ENCODE data around the gene ETV3. TPM values are rescaled to one million over a fixed set of nuclear protein-coding genes. Genes with fewer than 3 reads are reported as not detected.

The ETV3 gene
- total RNA-seq, 1 experiment from 2014 or later: 26.2 TPM

DNA sequence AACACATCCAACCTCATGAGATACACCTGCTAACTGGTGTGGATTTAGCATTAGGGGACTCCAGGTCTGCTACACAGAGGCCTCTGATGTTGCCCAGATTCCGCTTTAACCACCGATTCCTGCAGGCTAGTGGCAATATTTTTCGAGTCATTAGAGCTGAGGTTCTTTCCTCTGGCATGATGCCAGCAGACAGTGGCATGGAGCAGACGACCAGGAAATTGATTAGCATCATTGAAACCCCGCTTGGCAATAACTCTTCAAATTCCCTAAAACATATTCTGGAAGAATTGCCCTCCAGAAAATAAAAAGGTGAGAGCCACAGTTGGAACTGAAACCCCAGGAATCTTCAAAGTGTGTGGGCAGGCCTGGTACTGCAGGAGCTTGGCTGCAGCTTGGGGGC lies 28.4 kb upstream of the ETV3 start:
- BruUV-seq (replicated peaks): no TSS peak
- Histone ChIP-seq H3K4me1 (replicated peaks; ENCODE audit: insufficient read depth) (no peaks in the 10 kb centered on the region), H3K27me3 (ENCODE audit: insufficient read depth, low read depth) (peaks cover 47% of the 10 kb centered on the region), H3F3A (ENCODE audit: insufficient read depth, low read depth) (no peaks in the 10 kb centered on the region), H3K4me2 (no peak overlapping the region), H3K27ac (no peak overlapping the region), H3K9me2 (ENCODE audit: insufficient read depth) (no peaks in the 10 kb centered on the region), H2AFZ (no peak overlapping the region), H3K36me3 (ENCODE audit: low read depth) (no peaks in the 10 kb centered on the region), H3K79me2 (ENCODE audit: low read depth) (no peaks in the 10 kb centered on the region), H3K9me3 (ENCODE audit: insufficient read depth, low read depth) (no peaks in the 10 kb centered on the region), H3K4me3 (no peak overlapping the region), H4K20me1 (ENCODE audit: insufficient read depth) (no peaks in the 10 kb centered on the region)
- TF ChIP-seq, protein P1, sequence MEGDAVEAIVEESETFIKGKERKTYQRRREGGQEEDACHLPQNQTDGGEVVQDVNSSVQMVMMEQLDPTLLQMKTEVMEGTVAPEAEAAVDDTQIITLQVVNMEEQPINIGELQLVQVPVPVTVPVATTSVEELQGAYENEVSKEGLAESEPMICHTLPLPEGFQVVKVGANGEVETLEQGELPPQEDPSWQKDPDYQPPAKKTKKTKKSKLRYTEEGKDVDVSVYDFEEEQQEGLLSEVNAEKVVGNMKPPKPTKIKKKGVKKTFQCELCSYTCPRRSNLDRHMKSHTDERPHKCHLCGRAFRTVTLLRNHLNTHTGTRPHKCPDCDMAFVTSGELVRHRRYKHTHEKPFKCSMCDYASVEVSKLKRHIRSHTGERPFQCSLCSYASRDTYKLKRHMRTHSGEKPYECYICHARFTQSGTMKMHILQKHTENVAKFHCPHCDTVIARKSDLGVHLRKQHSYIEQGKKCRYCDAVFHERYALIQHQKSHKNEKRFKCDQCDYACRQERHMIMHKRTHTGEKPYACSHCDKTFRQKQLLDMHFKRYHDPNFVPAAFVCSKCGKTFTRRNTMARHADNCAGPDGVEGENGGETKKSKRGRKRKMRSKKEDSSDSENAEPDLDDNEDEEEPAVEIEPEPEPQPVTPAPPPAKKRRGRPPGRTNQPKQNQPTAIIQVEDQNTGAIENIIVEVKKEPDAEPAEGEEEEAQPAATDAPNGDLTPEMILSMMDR (conservative IDR thresholded peaks at IDR 0.05): no peak
- TF ChIP-seq EZH2 (IDR thresholded peaks at IDR 0.05; ENCODE audit: low read depth): no peak
- intact Hi-C loops (cut with micrococcal nuclease; ENCODE audit: unreplicated experiment): no loop called here
- CTCF ChIA-PET: no interaction called here
- DNase-seq: no peak
- POLR2A ChIA-PET (ENCODE audit: unreplicated experiment): no interaction called here

DNA sequence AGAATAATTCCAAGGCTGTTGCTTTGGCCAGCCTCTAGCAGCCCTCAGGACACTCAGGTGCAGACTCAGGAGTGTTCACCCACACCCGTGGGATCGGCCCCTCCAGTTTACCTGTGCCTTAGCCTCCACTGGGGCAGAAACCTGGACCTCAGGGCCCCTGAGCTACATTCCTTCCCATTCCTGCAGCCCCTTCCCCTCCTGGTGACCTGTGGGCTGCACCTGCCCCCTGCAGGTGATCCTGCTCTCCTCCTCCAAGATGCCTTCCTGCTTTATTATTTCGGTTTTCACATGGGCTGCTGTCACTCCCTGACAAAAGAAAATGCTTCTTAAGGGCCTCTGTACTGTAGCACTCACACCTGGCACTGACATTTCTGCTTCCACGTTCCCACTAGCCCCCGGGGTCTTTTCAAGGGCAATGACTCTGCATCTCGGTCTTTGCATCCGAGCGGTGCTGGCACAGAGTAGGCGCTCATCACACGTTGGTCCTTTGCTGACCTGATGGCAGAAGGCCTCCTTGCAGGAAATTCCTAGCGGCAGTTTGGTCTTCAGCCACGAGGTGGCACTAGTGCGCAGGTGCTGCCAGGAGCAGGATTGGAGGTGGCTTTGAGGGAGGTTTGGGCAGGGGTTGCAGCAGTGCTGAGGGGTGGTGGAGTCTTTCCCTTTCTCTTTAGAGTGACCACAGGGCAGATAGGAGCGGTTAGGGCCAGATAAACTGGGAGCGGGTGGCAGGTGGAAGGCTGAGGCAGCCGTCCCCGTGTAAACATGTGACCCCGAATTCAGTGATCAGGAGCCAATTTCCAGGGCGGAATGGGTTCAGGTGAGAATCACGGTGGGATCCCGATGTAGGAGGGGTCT lies 25.3 kb upstream of the ETV3 start:
- Histone ChIP-seq H3F3A (ENCODE audit: insufficient read depth, low read depth) (no peaks in the 10 kb centered on the region), H3K27ac (no peak overlapping the region), H3K4me1 (replicated peaks; ENCODE audit: insufficient read depth) (no peaks in the 10 kb centered on the region), H2AFZ (no peak overlapping the region), H4K20me1 (ENCODE audit: insufficient read depth) (no peaks in the 10 kb centered on the region), H3K27me3 (ENCODE audit: insufficient read depth, low read depth) (peaks cover 27% of the 10 kb centered on the region), H3K9me2 (ENCODE audit: insufficient read depth) (no peaks in the 10 kb centered on the region), H3K79me2 (ENCODE audit: low read depth) (no peaks in the 10 kb centered on the region), H3K4me2 (no peak overlapping the region), H3K4me3 (no peak overlapping the region), H3K36me3 (ENCODE audit: low read depth) (no peaks in the 10 kb centered on the region), H3K9me3 (ENCODE audit: insufficient read depth, low read depth) (no peaks in the 10 kb centered on the region)
- CTCF ChIA-PET: interaction anchor here (0.6 kb wide), 1 partner anchor 957 kb away, joined by 3 read pairs; no protein-coding TSS in a partner anchor
- intact Hi-C loops (cut with micrococcal nuclease; ENCODE audit: unreplicated experiment): no loop called here
- POLR2A ChIA-PET (ENCODE audit: unreplicated experiment): no interaction called here
- peak in 1 of 2 experiments; percentile 73 for DNase-seq
- TF ChIP-seq, protein P1 (conservative IDR thresholded peaks at IDR 0.05): peak; percentile 92
- no peak for TF ChIP-seq EZH2 (IDR thresholded peaks at IDR 0.05; ENCODE audit: low read depth)
- BruUV-seq (replicated peaks): no TSS peak

DNA sequence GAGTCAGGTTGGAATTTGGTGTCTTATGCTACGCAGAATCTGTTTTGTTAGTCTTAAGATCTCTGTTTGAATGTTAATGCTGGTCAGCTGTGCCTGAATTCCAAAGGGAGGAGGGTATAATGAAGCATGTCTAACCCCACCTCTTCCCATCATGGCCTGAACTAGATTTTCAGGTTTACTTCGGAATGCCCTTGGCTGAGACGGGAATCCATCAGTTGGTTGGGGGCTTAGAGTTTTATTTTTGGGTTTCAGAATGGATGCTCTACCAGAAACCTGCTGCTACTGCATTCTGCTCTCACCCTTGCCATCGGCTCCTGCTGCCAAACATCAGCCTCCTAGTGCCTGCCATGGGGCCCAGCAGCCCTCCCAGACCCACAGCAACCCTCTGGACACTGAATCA lies 24.1 kb upstream of the ETV3 start:
- Histone ChIP-seq H3K9me2 (ENCODE audit: insufficient read depth) (no peaks in the 10 kb centered on the region), H3K4me3 (no peak overlapping the region), H3K27me3 (ENCODE audit: insufficient read depth, low read depth) (peaks cover 23% of the 10 kb centered on the region), H2AFZ (no peak overlapping the region), H3K4me2 (no peak overlapping the region), H3K79me2 (ENCODE audit: low read depth) (no peaks in the 10 kb centered on the region), H4K20me1 (ENCODE audit: insufficient read depth) (no peaks in the 10 kb centered on the region), H3K4me1 (replicated peaks; ENCODE audit: insufficient read depth) (no peaks in the 10 kb centered on the region), H3K9me3 (ENCODE audit: insufficient read depth, low read depth) (no peaks in the 10 kb centered on the region), H3K36me3 (ENCODE audit: low read depth) (no peaks in the 10 kb centered on the region), H3F3A (ENCODE audit: insufficient read depth, low read depth) (no peaks in the 10 kb centered on the region), H3K27ac (no peak overlapping the region)
- CTCF ChIA-PET: no interaction called here
- DNase-seq: peak; percentile 11 to 59
- TF ChIP-seq EZH2 (IDR thresholded peaks at IDR 0.05; ENCODE audit: low read depth): no peak
- TF ChIP-seq, protein P1 (conservative IDR thresholded peaks at IDR 0.05): no peak
- BruUV-seq (replicated peaks): no TSS peak
- POLR2A ChIA-PET (ENCODE audit: unreplicated experiment): no interaction called here
- intact Hi-C loops (cut with micrococcal nuclease; ENCODE audit: unreplicated experiment): no loop called here
